Cardiac muscle cell (in vitro differentiated cells and primary cell): ENCODE results near the gene OGG1. TPM values are rescaled to one million over a fixed set of nuclear protein-coding genes. Genes with fewer than 3 reads are reported as not detected.

ENCODE experiments used
- DNase-seq, 2 donors: peaks; one replicate each; pipeline versions ENCODE4 v3.0.0 to v3.0.0-alpha.2; 2010 to 2017; ENCODE audit warnings: low read depth in 1 of 2, low spot score in 1 of 2
- H3K27ac ChIP-seq: fragments of 200-600 bp; sonication (generic); 2 replicates; pipeline ENCODE4 v1.5.1; 2016
- H3K27me3 ChIP-seq: fragments of 200-600 bp; sonication (generic); 2 replicates; pipeline ENCODE4 v1.6.0; 2016; ENCODE audit warnings: control low read depth
- H3K36me3 ChIP-seq: fragments of 200-600 bp; sonication (generic); 2 replicates; pipeline ENCODE4 v1.5.1; 2016; ENCODE audit warnings: control low read depth
- H3K4me1 ChIP-seq: fragments of 200-600 bp; sonication (generic); 2 replicates; pipeline ENCODE4 v1.8.1; 2017; ENCODE audit warnings: low read depth, mild to moderate bottlenecking, mixed run types
- H3K4me3 ChIP-seq: fragments of 200-600 bp; sonication (generic); 2 replicates; pipeline ENCODE4 v1.5.1; 2016; ENCODE audit warnings: mild to moderate bottlenecking
- H3K9me3 ChIP-seq: fragments of 200-600 bp; sonication (generic); 2 replicates; pipeline ENCODE4 v1.5.1; 2017; ENCODE audit warnings: low read depth, mild to moderate bottlenecking, control low read depth
- CTCF ChIP-seq: IDR thresholded peaks from 2 replicates; pipeline ENCODE4 v1.5.1; 2012; ENCODE audit warnings: low read depth, mild to moderate bottlenecking, low read length
- polyA plus RNA-seq: library from polyadenylated mRNA; unstranded; fragments of >200 nt; fragmentation: Nextera tagmentation; extraction: Ambion mirVana; gene quantifications from 2 replicates; pipeline ENCODE4 v1.2.1, GENCODE V29; 2016
- total RNA-seq: library from RNA; depleted of rRNA; stranded (reverse); fragments of >200 nt; gene quantifications from 2 replicates; pipeline ENCODE4 v1.2.3, GENCODE V29; 2016

OGG1 gene
- total and polyA plus RNA-seq, 2 experiments from 2014 or later = 32.1 to 45.9 TPM

DNA sequence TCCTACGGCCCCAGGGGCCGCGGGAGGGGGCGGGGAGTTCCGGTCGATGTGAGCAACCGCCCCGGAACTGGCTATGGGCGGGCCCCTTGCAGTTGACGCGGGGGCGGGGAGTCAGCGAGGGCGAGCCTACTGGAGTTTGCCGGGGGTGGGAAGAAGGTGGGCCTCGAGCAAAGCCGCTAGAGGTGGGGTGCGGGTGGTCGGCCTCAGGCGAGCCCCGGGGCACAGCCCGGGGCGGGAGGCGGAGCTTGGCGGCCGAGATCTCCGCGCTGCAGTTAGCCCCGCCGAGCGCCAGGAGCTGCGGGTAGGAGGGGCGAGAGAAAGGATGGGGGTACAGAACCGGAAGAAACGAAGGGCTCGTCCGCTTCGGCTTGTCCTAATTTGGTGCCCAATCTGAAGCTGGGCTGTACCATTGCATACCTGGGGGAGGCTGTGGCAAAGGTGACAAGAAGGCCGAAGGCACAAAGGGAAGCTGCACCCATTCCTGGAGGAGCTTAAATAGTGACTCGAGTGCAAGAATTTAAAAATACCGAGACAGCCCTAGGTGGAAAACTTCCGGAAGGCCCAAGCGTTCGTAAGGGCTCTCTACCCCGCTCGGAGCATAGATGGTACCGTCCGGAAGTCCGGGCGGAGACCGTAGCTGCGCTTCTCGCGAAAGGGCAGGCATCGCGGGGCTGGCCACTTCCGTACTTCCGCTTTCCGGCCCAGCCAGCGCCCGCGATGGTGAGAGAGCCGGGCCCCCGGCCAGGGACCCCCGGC, 42.8 kb downstream of the OGG1 start, which contains the start of the genes ARPC4 and TADA3:
Gene ARPC4 (plus strand): TSS at position 678 of the 756 bp plus-strand sequence. CDS start 40 bp downstream, at position 718.
Gene TADA3 (minus strand): TSS at position 69 of the 756 bp plus-strand sequence. CDS start 1,007 bp downstream, outside the sequence.
- peak within 1 kb of the TSS; percentile 87 for H3K4me3 ChIP-seq
- TF ChIP-seq CTCF = no peak
- no peaks in the 10 kb centered on the region for H3K9me3 ChIP-seq
- H3K27me3 ChIP-seq = no peaks in the 10 kb centered on the region
- DNase-seq = peak; percentile 95 to 98
- peaks cover 13% of the 10 kb centered on the region for H3K4me1 ChIP-seq
- H3K36me3 ChIP-seq = peaks cover 6% of the 10 kb centered on the region
- H3K27ac ChIP-seq = peak within 1 kb of the TSS; percentile 100

DNA sequence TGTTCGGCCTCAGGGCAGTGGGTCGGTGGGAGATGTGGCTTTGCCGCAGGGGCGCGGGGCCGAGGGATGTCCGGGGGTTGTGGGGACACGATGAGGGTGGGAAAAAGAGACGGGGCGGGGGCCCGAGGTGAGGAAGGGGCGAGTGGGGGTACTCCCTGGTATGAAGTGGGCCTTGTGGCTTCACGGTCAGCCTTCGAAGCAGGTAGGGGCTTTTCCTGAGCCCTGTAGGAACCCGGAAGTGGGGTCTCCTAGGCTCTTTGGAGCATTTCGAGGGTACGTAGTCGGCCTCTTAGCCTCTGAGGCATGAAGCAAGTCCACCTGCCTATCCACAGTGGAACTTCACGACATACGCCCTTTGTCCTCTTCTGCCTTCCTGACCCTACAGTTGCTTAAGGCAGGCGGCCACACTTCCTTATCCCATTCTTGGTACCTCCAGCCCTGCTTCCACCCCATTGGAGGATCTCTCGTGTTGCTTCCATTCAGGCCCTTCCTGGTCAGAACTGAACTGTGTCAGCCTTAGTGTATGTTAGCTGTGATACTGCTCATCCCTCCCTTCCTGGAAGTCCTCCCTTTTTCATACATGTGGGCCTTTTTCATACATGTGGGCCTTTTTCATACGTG, 43.5 kb downstream of the OGG1 start:
- H3K4me1 ChIP-seq = peaks cover 13% of the 10 kb centered on the region
- no peaks in the 10 kb centered on the region for H3K27me3 ChIP-seq
- TF ChIP-seq CTCF = no peak
- H3K36me3 ChIP-seq = peaks cover 11% of the 10 kb centered on the region
- DNase-seq = peak; percentile 36 to 57
- no peaks in the 10 kb centered on the region for H3K9me3 ChIP-seq
- H3K4me3 ChIP-seq = peak overlapping the region; percentile 87
- H3K27ac ChIP-seq = peak overlapping the region; percentile 100

DNA sequence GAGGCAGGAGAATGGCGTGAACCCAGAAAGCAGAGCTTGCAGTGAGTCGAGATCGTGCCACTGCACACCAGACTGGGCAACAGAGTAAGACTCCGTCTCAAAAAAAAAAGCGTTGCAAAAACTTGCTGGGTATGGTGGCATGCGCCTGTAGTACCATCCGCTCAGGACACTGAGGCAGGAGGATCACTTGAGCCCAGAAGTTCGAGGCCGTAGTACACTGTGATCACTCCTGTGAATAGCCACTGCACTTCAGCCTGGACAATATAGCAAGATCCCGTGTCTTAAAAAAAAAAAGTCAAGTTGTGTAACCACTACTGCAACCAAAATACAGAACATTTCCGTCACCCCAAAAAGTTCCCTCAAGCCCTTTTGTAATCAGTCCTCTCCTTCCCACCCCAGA, 44.6 kb downstream of the OGG1 start:
- Histone ChIP-seq H3K9me3 (no peaks in the 10 kb centered on the region), H3K4me3 (no peak overlapping the region), H3K27ac (peak overlapping the region; percentile 100), H3K4me1 (peaks cover 13% of the 10 kb centered on the region), H3K27me3 (no peaks in the 10 kb centered on the region), H3K36me3 (peaks cover 20% of the 10 kb centered on the region)
- no peak for TF ChIP-seq CTCF
- no peak for DNase-seq

- TF ChIP-seq CTCF = no peak
- H3K36me3 ChIP-seq = peaks cover 28% of the 10 kb centered on the region
Measured at GRCh38 chr3:9795207-9795606, 45.5 kb downstream of the OGG1 start.

DNA sequence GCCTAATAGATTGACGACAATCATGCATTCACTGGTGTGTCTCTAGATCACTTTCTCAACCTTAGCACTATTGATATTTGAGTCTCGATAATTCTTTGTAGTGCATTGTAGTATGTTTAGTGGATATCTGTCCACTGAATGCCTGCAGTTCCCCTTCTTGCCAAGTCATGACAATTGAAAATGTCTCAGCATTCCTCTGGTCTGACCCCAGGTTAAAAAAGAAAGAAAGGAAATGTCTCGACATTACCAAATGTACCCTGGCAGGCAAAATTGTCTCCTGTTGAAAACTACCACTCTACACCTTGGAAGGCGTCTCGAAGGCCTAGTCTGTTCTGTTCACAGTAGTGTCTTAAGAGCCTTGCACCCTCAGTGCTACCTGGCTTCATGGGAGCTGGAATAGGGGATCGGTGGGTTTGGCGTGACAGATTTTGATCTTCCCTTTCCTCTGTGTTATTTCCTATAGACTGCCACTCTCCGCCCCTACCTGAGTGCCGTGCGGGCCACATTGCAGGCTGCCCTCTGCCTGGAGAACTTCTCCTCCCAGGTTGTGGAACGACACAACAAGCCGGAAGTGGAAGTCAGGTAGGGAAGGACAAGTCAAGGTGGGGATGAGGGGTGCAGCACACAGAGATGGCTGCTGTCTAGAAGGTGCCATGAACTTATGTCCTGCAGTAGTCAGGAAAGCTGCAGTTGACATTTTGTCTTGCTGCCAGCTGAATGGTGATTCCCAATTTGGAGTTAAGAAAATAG, 47.6 kb downstream of the OGG1 start:
- TF ChIP-seq CTCF = no peak
- peaks cover 43% of the 10 kb centered on the region for H3K36me3 ChIP-seq

More at GRCh38 chr3:9795207-9795606, 45.5 kb downstream of the OGG1 start:
- H3K27me3 ChIP-seq = no peaks in the 10 kb centered on the region
- H3K9me3 ChIP-seq = no peaks in the 10 kb centered on the region
- peaks cover 13% of the 10 kb centered on the region for H3K4me1 ChIP-seq
- no peak overlapping the region for H3K27ac ChIP-seq
- DNase-seq = no peak
- H3K4me3 ChIP-seq = no peak overlapping the region

More for the DNA sequence above, 47.6 kb downstream of the OGG1 start:
- H3K27ac ChIP-seq = no peak overlapping the region
- DNase-seq = no peak
- no peak overlapping the region for H3K4me3 ChIP-seq
- H3K9me3 ChIP-seq = no peaks in the 10 kb centered on the region
- H3K27me3 ChIP-seq = no peaks in the 10 kb centered on the region
- peaks cover 8% of the 10 kb centered on the region for H3K4me1 ChIP-seq
